T1000 (cell line): Measurements from ENCODE around the gene PEX5L.

Experiments
- DNase-seq: peaks from one replicate; lab custom pipeline; 2025; ENCODE audit warnings: mixed read lengths; lab: John Stamatoyannopoulos, UW

Gene PEX5L

GRCh38 chr3:179895330-179895729 lies 141.4 kb downstream of the PEX5L start:
- no peak for DNase-seq

GRCh38 chr3:179887295-179887943 lies 149.3 kb downstream of the PEX5L start:
- DNase-seq: no peak

GRCh38 chr3:179885950-179886349 lies 150.8 kb downstream of the PEX5L start:
- no peak for DNase-seq

GRCh38 chr3:179884136-179884535 lies 152.6 kb downstream of the PEX5L start:
- DNase-seq: no peak

- DNase-seq: no peak
These were observed 154.4 kb downstream of the PEX5L start for GRCh38 chr3:179882292-179882691.

GRCh38 chr3:179881791-179882190 lies 154.9 kb downstream of the PEX5L start:
- DNase-seq: no peak

GRCh38 chr3:179880868-179881267 lies 155.9 kb downstream of the PEX5L start:
- DNase-seq: no peak

GRCh38 chr3:179876440-179876839 lies 160.3 kb downstream of the PEX5L start:
- DNase-seq: no peak

- no peak for DNase-seq
These were observed 163.9 kb downstream of the PEX5L start for GRCh38 chr3:179872842-179873241.

- no peak for DNase-seq
These were observed 165.0 kb downstream of the PEX5L start for GRCh38 chr3:179871782-179872181.

- no peak for DNase-seq
These were observed 168.0 kb downstream of the PEX5L start for GRCh38 chr3:179868715-179869114.

GRCh38 chr3:179867961-179868360 lies 168.8 kb downstream of the PEX5L start:
- DNase-seq: no peak

- DNase-seq: no peak
These were observed 170.8 kb downstream of the PEX5L start for GRCh38 chr3:179865861-179866505.

- DNase-seq: no peak
These were observed 174.8 kb downstream of the PEX5L start for GRCh38 chr3:179861953-179862352.

GRCh38 chr3:179861292-179861691 lies 175.4 kb downstream of the PEX5L start:
- DNase-seq: no peak

GRCh38 chr3:179860275-179861107 lies 176.2 kb downstream of the PEX5L start:
- no peak for DNase-seq

- DNase-seq: no peak
These were observed 183.6 kb downstream of the PEX5L start for GRCh38 chr3:179853176-179853575.

GRCh38 chr3:179852142-179852905 lies 184.4 kb downstream of the PEX5L start:
- peak; percentile 10 for DNase-seq

GRCh38 chr3:179848711-179849110 lies 188.0 kb downstream of the PEX5L start:
- no peak for DNase-seq

GRCh38 chr3:179842061-179842460 lies 194.7 kb downstream of the PEX5L start:
- no peak for DNase-seq

- DNase-seq: no peak
These were observed 195.8 kb downstream of the PEX5L start for GRCh38 chr3:179840985-179841384.

- no peak for DNase-seq
These were observed 199.4 kb downstream of the PEX5L start for GRCh38 chr3:179837374-179837773.
